ENCODE measurements around the gene LRRC70.
"Not testable (repeated sequence)": the region's sequence is repeated elsewhere in the genome, so short reads cannot be mapped to it uniquely, and the experiment has no call there.

The LRRC70 gene

DNA sequence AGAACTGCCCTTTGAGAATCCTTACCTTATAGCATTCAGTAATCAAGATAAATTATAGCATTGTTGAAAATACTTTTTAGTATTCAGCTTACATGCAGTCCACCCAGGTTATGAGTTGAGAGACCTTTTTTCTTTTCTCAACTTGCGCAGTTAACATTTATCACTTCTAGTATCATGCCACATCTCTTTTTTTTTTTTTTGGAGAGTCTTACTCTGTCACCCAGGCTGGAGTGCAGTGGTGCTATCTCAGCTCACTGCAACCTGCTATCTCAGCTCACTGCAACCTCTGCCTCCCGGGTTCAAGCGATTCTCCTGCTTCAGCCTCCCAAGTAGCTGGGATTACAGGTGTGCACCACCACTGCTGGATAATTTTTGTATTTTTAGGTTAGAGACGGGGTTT, 29.0 kb downstream of the LRRC70 start:
- DNase-seq (ENCODE audit: low spot score): no peak

DNA sequence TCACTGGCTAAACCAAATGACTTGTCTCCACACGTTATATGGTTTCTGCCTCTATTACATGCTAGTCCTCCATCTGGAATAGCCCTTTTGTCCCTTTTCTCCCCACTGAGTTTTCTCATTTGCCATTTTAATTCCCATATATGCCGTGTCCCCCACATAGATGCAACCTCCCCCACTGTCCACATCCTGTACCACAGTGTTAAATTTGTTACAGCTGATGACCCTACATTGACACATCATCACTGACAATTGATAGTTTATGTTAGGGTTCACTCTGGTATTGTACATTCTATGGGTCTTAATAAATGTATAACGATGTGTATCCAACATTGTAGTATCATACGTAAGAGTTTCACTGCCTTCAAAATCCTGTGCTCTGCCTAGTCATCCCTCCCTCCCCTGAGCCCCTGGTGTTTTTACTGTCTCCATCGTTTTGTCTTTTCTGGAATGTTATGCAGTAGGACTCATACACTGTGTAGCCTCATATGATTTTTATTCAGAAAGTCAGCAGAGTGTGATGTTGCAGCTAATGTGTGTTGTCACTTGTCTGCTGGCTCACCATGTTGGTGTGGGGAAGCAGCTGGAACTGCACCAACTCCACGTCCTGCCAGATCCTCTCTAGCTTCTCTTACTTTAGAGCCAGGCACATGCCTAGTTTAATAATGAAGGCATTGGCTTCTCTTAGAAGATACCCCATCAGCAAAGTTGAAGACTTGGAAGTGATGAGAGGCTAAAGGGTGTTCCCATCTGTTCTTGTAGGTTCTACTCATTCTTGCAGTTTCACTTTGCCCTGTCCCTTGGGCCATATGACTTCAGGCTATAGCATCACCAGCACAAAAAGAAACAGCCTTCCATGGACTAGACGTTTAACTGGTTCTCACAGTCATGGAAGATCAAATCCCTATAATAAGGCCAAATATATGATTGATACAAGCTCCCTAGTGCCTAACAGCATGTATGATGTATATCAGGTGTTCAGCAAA, 30.2 kb downstream of the LRRC70 start:
- no peak for DNase-seq (ENCODE audit: low spot score)

DNA sequence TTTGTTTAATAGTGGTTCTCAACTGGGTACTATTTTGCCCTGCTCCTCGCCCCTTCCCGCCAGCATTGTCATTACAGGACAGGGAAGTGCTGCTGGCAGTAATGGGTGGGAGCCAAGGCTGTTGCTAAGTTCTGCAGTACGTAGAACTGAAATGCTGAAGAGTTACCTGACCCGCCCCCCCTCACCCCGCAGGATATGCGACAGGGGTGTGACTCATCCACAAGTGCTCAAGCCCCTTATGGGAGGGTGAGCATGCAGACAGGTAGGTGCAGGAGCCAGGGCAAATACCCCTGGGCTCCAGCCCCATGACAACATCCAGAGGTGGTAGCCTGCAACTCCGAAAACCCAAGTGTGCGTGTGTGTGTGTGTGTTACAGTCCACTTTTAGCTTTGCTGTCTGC, 35.7 kb downstream of the LRRC70 start:
- DNase-seq (ENCODE audit: low spot score): no peak

DNA sequence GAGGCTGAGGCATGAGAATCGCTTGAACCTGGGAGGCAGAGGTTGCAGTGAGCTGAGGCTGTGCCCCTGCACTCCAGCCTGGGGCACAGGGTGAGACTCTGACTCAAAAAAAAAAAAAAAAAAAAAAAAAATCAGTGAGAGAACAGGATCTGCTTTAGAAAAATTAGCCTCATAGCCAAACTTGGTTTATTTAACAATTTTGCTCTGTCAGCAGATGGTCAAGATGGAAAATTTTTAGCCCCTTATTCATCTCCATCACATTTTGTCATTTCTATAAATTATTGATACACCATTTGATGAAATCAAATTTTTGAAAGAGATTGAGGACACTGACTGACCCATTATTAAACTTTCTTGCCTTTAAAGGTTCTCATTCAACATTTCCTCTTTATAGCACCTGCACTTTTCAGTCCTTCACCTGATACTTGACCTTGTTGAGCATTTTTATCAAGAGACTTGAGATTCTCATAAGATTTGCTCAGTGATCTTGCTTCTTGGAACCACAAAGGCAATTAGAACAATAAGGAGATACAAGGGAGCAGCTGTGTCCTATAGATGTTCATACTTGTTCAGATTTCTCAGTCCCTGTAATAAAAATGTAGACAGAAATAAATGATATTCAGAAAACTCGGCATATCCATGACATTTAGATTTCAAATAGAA, 38.1 kb downstream of the LRRC70 start:
- DNase-seq (ENCODE audit: low spot score): no peak

DNA sequence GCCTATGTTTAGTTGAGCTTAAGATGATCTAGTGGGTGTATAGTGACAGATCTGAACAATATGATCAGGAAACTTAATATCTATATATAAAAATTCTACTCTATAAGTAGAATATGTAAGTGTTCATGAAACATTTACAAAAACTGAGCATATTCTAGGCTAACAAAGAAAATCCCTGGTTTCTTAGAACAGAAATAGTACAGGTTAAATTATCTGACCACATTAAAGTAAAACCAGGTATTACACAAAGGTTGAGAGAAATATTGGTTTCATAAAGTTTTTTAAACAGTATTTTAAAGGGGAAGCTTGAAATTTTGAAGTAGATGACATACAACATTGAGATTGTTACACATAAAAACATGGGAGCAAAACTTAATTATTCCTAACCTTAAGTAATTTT, 39.3 kb downstream of the LRRC70 start:
- no peak for DNase-seq (ENCODE audit: low spot score)

DNA sequence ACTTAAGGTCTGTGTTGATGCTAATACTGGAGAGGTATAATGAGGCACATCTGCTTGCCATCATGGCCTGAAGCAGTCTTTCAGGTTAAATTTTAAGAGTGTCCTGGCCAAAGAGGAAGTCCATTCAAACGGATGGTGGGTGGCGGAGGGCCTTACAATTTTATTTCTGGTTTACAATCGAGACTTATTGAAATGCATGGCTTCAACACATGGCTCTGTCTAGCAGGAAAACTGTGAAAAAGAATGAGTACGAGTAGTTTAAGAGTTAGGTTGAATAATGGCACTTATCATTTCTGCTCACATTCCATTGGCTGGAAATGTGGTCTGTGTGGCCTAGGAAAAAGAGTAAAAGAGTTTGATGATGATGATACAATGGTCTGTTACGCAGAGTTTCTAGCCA, 42.1 kb downstream of the LRRC70 start:
- no peak for DNase-seq (ENCODE audit: low spot score)

DNA sequence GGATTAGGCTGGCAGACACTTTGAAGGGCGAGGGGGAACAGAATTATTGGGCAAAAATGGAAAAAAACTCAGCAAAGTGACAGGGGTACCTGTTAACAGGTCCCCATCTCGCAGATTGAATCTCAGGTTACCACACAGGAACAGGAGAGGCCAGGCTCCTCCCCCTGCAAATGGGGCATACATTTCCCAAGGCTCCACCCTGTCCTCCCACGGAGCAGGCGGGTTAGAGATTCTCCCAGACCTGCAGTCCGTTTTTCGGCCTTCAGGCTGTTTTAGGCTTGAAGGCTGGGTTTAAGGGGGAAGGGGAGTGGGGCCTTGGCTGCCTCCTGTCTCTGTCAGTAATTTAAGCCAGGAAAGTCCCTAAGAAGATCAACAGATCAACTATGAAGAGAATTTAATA, 42.7 kb downstream of the LRRC70 start:
- no peak for DNase-seq (ENCODE audit: low spot score)

DNA sequence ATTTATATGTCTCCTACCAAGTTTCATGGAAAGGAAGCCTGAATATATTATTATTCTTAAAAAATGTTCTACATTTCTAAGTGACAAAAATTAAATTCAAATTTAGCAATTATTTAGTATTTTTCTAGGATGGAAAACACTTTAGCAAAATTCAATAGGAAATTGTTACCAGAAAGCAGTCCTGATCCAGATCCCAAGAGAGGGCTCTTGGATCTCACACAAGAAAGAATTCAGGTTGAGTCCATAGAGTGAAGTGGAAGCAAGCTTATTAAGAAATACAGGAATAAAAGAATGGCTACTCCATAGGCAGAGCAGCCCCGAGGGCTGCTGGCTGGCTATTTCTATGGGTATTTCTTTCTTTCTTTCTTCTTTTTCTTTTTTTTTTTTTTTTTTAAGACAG, 44.7 kb downstream of the LRRC70 start:
- no peak for DNase-seq (ENCODE audit: low spot score)

DNA sequence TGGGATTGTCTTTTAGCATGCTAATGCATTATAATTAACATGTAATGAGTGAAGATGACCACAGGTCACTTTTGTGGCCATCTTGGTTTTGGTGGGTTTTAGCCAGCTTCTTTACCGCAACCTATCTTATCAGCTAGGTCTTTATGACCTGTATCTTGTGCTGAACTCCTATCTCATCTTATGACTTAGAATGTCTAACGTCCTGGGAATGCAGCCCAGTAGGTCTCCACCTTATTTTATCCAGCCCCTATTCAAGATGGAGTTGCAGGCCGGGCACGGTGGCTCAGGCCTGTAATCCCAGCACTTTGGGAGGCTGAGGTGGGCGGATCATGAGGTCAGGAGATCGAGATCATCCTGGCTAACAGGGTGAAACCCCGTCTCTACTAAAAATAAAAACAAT, 45.8 kb downstream of the LRRC70 start:
- DNase-seq (ENCODE audit: low spot score): not testable (repeated sequence)

DNA sequence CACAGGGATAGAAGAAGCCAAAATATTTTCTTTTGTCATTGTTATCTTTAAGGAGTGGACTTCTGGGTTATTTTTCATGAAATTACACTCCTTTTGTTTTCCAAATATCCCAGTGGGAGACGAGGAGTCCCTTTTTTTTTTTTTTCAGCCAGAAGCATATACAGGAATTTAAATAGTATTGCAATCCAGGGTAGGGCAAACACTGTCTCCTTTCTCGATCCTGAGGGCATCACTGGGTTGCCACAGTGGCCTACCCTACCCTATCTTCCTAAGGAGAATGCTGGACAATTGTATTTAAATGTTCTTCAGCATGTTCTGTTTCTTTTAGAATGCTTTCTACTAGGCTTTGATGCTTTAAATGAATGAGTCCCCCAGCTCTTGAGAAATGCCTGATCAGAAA, 47.9 kb downstream of the LRRC70 start:
- DNase-seq (ENCODE audit: low spot score): no peak

DNA sequence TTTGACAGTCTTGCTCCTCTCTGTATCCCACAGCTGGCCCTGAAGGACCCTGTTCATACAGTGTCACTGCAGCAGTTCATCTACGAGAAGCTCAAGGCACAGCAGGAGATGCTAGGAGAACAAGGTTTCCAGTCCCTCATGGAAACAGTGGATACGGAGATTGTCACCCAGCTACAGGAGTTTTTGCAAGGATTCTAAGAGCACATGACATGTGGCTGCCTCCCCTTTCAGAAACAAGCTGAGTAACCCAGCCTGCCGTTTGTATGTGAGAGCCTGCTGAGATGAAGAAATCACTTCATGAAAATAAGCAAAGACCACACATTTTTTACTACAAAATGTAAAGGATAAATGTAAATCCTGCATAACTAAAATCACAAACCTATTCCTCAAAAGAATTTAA, 48.5 kb downstream of the LRRC70 start:
- DNase-seq (ENCODE audit: low spot score): no peak

DNA sequence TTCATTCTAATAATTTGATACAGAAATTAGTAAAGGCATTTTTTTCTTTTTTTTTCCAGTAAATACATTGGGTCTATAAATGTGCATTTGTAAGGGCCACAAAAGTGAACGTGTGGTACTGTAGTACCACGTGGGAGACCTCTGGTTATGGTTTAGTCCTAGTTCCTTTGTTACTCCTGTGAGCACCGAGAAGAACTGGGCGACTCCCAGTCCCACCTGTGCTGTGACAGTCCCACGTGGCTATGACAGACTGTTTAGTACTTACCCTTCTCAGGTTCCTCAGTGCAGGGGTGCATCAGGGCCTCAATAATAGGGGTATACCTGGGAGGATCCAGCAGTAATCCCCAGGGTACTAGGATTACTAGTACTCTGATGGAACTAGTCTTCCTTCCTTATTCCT, 49.3 kb downstream of the LRRC70 start:
- DNase-seq (ENCODE audit: low spot score): no peak
